HG03095 (cell line): Measurements from ENCODE around the gene GNLY.

Source experiments
- ATAC-seq: cut with Tn5 transposase; IDR thresholded peaks from one replicate; pipeline ENCODE4 v1.9.1; 2021; ENCODE audit warnings: moderate library complexity; ENCODE audit not compliant: unreplicated experiment

The GNLY gene

GRCh38 chr2:85741211-85741832 lies 47.2 kb downstream of the GNLY start:
- no peak for ATAC-seq

- ATAC-seq: no peak
Measured at GRCh38 chr2:85741833-85742455, 47.8 kb downstream of the GNLY start.

DNA sequence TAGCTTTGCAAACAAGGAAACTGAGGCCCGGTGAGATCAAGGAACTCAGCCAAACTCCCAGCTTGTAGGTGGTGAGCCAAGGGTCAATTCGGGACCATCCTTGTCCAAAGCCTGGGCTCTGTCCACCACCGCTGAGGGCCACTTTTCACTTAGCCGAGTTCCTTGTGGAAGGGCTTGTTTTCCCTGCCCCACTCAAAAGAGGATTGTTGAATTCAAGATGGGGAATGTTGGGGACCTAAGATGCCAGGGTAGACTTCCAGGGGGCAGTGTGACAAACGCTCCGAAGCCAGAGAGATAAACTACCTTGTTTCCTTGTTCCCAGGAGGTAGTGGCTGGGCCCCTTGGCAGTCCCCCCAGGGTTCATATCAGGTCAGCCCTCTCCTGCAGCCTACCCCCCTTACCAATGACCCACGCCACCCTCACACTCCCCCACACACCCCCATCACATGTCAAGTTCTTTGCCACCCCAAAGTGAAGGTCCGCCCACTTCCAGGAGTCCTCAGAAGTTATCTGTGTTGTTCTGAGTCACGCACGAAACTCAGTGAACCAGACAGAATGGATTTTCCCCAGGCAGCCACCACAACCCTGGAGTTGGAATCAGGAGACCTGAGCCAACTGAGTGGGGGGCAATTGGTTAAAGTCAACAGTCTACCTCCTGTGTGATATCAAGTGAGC lies 49.3 kb downstream of the GNLY start:
- ATAC-seq: no peak

DNA sequence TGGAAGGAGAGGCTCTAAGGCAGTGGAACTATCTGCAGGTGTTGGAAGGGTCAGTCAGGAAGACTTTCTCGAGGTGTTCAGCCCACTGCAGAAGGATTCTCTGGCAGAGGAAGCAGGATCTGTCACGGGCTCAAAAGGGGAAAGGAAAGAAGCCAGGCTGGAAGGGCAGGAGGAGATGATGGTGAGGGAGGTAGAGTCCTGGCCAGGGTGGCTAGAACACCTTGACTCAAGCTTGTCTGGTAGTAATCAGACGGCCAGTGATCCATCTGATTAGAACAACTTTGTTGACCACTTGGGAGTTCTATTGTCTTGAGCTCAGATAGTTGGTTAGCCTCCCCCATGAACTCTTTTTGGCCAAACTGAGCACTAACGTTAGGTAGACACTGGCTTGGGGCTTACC lies 49.9 kb downstream of the GNLY start:
- no peak for ATAC-seq

DNA sequence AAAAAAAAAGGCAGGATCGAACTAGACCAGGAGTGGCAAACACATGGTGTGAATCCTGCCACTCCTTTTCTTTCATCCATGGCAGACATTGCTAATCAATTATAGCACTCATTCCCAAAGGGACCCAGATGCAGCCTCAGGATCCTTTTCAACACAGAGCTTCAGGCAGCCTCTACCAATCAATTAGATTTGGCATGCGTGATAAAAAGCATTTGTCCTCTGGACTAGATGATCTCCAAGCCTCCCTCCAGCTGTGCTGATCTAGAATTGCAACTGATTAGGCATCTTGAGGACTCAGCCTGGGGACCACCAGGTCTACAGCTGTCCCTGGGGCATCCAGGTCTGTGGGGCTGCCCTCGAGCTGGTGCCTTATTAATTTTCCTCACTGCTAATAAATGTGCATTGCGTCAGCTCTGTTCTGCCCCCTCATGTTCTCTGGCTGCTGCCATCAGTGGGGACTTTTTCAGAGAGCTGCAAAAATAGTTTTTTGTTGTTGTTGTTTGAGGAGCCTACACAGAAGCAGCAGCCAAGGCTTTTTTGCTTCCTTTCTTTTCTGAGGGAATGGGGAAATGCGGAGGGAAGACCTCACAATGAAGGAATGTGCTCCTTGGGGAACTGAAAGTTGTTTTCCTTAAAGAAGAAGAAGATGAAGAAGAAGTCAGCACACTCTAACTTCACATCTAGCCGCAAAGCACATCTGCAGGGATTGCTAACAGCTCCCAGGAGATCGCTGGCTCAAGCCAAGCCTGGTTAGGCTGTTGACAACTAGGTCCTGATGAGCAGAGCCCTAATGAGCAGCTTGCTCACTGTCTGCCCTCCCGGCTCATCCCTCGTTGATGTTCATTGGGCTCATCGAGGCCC lies 50.8 kb downstream of the GNLY start:
- ATAC-seq: no peak

GRCh38 chr2:85745619-85746018 lies 51.5 kb downstream of the GNLY start:
- no peak for ATAC-seq

DNA sequence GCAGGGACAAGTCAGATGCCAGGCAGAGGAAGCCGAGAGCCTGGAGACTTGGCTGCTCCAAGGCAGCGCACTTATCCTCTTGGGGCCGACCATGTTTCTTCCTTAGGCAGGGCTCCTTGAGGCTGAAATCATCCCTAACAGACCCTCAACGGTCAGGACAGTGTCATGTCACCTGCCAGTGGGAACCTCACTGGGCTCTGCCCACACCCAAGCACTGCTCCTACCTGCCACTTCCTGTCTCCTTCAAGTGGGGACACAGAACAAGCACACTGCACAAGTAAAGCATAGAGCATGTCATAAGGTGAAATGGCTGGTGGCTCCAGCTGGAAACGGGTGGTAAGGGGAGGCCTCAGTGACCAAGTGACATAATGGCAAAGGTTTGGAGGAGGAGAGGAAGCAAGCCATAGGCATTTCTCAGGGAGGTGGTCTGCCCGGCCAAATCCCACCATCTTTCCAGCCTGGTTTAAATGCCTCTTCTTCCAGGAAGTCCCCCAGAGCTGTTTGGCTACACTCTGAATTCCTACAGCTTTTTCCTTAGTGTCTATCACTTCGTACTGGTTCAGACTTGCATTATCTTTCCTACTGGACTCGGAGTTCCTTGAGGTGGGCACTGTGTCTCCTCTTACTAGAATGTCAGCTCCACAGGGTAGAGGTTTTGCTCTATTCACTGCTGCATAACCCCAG lies 52.3 kb downstream of the GNLY start:
- ATAC-seq: no peak

GRCh38 chr2:85747441-85747840 lies 53.3 kb downstream of the GNLY start:
- no peak for ATAC-seq

DNA sequence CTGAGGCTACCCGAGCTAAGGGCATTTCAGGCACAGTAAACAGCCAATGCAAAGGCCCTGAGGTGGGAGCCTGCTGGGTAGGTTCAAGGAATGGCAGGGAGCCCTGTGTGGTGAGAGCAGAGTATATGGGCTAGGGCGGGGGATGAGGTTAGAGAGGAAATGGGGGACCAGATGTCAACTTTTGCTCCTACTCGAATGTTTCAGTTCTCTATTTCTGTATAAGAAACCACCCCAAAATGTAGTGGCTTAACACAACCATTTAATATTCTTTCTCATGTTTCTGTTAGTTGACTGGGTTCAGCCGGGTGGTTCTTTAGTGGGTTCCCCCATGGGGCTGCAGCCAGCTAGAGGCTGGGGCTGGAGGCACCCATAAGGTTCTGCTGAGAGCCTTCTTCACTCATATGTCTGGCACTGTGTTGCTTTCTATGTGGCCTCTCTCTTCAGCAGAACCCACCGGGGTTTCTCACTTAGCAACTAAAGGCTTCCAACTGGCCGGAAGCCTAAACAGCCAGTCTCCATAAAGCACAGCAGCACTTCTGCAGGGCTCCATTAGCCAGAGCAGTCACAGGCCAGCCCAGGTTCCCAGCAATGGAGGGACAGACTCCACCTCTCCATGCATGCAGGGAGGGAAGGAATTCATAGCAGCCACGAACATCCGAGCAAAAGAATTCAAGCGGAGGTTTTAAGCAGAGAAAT lies 54.0 kb downstream of the GNLY start:
- peak; percentile 73 for ATAC-seq
